ENCODE measurements around the gene OR1K1.
"Not testable (repeated sequence)": the region's sequence is repeated elsewhere in the genome, so short reads cannot be mapped to it uniquely, and the experiment has no call there.

Gene OR1K1

DNA sequence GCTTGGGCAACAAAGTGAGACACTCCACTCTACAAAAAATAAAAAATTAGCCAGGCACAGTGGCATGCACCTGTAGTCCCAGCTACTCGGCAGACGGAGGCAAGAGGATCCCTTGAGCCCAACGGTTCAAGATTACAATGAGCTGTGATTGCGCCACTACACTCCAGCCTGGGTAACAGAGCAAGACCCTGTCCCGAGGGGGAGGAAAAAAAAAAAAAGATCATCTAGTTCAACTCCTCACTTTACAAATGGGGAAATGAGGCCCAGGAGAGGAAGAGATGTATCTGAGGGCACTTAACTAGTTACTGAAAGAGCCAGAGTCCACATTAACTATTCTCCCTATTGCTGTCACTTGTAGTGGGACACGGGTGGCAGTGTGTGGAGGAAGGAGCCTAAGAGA, 14.6 kb downstream of the OR1K1 start:
- no peak for DNase-seq

DNA sequence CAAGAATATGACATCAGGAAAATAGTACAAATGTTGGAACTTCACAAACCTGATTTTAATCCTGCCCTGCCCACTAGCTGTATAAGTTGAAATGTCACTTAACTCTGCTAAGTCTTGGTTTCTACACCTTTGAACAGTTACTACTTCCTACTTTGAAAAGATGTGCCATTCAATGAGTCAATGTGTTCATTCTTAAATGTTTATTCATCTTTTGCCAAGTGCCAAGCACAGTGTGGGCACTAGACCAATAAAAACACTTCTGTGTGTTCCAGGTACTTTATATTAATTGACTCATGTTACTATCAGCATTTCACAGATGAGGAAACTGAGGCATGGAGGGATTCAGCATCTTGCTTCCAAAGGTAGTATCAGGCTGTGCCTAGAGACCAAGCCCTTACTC, 15.6 kb downstream of the OR1K1 start:
- DNase-seq, result no peak

DNA sequence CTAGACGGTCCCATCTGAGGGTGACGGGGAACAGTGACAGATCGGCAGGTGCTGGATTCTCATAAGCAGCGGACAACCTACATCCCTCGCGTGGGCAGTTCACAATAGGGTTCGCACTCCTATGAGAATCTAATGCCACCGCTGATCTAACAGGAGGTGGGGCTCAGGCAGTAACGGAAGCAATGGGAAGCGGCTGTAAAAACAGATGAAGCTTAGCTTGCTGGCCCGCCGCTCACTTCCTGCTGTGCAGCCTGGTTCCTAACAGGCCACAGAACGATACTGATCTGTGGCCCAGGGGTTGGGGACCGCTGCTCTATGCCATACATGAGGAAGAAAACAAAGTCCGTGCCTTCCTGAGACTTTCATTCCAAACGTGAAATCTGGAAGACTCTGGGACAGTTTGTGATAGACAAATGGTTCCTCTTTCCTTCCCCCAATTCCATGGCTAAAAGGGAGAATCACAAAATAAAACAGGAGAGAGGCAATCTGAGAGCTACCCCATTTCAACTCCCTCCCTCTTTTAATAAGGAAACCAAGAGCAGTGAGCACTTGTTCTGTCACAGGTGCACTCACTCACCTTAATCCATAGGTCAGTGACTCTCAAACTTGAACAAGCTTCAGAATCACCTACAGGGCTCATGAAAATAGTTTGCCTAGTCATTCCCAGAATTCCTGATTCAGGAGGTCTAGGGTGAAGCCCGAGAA, 16.4 kb downstream of the OR1K1 start:
- DNase-seq, result no peak

DNA sequence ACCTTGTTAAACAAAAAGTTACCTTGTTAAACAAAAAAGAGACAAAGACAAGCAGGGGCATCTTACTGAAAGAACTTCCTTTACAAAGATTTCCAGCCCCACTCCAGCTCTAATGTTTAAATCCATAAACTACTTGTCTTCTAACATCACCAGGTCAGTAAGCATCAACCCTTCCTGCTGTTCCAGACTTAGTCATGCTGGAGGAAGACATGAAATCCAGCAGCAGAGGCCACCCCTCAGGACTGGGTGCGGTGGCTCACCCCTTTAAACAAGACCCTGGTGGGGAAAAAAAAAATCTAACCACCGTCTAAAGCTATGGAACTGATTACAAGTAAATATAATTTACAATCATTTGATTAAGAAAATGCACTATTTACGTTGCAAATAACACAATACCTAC, 19.4 kb downstream of the OR1K1 start:
- no peak for DNase-seq

DNA sequence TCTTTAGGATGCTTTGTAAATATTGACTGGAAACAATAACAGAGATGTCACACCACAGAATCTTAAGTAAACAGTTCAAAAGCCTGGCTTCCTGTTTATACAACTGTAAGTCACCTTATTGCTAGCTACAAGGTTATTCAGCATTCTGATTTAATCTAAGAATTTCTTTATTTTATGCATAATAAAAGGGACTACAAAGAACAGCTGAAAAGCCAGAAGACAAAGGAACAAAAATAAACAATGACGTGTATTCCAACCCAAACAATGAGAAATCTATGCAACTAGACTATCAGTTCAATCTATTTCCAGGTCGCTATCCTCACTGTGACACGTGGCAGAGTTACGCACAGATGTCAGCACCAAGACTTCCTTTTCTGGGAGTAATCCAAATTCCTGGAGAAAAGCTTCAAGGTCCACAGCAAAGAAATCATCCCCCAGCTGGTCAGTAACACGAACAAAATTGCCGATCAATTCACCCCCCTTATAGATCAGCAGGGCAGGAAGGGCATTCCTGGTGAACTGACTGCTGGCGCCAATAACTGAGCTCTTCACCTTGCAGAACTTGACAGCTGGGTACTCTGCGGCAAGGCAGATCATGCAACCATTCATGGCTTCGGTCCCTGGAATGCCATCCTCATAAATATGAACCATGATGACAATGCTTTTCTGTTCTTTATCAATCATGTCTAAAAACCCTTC, 20.0 kb downstream of the OR1K1 start:
- DNase-seq, result no peak

DNA sequence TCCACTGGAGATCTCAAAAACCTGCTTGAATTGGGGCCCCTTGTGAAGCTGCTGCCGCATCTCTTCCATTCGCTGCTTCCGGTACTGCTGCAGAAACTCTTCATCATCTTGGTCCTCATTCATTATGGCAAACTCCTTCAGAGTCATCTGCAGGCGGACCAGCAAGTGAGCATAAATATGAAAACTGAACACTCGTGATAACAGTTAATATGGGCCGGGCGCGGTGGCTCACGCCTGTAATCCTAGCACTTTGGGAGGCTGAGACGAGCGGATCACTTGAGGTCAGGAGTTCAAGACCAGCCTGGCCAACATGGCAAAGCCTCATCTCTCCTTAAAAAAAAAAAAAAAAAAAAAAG, 20.5 kb downstream of the OR1K1 start:
- no peak for DNase-seq

DNA sequence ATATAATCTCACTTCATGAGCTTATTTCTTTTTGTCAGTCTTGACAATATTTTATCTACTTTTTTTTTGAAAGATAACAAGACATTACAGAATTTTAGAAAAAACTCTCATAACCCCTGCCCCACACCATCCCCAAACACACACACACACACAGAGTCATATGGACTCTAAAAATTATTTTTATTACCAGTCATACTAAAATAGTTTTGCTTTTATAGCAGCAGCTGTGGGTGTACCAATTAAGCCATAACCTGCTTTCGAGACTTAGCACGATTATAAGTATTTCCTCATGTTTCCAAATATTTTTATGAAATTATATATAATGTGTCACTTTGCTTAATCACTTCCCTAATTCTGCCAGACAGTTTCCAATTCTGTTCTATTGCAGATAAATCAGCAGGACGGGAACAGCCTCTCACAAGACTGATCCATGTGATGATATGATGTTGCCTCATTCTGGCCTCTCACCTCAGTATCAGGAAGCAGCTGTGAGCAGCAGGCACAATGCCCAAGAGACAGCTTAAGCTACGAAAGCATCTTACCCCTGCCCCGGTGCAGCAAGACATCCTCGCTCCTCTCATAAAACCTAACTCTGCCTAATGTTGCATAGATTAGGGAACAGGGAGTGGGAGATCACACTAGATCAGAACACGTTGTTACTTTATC, 21.5 kb downstream of the OR1K1 start:
- DNase-seq, result no peak

DNA sequence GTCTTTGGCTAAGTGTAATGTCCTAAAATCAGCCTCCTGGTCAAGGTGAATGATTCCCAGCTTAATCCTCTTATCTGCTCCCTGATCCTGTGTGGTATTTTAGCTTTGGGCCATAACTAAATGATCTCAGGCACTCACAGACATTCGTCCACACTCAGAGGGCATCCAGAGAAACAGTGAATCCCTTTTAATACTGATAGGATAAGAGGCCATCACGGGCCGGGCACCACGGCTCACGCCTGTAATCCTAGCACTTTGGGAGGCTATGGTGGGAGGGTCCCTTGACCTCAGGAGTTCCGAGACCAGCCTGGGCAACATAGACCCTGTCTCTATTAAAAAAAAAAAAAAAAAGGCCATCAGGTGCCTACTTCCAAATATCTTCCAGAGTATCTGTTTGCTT, 22.1 kb downstream of the OR1K1 start:
- no peak for DNase-seq

DNA sequence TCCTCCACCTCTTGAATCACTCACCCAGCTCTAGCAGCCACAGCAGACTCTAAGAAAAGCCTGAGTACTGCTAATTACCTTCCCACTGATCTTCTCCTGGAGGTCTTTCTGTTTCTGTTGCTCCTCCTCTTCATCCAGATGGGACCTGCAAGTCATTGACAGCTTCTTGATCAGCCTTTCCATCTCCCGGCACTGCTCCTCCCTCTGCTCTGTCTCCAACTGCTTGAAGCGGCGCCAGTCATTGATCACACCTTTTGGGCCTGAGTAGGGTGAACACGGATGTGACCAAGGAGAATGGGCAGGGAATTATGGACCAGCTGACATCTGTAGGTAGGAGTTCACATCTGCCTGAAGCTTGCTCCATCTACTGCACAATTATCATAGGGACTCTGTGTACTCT, 23.0 kb downstream of the OR1K1 start:
- no peak for DNase-seq

DNA sequence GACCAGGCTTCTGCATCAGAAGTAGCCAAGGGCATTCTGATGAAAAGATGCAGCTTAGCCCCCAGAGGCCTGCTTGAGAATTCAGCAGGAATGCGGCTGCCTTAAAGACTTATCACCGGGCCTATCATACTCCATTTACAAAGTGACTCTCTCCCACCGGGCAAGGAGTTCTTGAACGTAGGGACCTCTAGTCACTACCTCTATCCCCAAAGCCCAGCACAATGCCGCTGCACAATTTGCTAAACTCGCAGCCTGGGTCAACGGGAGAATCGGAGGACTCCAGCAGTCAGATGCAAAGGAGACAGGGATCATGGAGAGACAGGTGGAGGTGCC, 27.8 kb downstream of the OR1K1 start:
- no peak for DNase-seq

DNA sequence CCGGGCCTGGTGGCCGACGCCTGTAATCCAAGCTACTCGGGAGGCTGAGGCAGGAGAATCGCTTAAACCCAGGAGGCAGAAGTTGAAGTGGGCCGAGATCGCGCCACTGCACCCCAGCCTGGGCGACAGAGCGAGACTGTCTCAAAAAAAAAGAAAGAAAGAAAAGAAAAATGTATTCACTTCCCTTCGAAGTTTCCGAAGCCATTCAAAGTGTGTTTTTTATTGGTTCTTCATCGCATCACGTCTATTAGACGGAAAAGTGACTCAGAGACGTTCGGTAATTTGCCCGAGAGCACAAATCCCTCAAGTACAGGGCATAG, 29.0 kb downstream of the OR1K1 start:
- DNase-seq, result not testable (repeated sequence)

DNA sequence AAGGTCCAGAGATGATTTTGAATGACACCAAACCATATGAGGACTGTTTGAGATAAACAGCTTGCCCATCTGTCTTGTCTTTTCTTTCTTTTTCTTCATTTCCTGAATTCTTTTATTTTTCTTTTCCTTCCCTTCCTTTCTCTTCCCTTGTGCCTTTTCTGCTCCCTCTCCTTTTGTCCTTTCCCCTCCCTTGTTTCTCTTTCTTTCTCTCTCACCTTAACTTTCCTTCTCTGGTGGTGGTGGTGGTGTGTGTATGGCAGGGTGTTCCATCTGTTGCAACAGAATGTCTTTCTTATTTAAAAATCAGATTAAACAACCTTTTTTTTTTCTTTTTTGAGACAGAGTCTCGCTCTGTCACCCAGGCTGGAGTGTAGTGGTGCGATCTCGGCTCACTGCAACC, 32.3 kb downstream of the OR1K1 start:
- DNase-seq, result no peak

DNA sequence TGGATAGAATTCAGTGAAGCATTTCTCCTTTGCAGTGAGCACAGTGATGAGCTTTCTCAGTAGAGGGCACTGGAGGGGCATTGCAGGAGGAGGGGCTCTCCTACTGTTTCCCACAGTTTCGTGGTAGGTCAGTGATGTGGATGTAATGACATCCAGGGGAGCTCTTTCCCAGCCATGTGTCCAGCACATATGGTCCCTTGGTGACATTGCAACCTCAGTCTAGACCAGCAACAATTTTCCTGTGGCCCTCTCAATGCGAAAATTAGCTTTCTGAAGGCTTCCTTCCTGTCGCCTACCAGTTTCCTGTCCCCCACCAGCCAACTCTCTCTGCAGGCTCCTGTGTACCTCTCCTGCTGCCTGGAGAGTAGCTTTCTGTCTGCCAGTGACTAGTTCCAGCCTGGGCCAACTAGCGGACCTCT, 35.4 kb downstream of the OR1K1 start:
- DNase-seq, result no peak

DNA sequence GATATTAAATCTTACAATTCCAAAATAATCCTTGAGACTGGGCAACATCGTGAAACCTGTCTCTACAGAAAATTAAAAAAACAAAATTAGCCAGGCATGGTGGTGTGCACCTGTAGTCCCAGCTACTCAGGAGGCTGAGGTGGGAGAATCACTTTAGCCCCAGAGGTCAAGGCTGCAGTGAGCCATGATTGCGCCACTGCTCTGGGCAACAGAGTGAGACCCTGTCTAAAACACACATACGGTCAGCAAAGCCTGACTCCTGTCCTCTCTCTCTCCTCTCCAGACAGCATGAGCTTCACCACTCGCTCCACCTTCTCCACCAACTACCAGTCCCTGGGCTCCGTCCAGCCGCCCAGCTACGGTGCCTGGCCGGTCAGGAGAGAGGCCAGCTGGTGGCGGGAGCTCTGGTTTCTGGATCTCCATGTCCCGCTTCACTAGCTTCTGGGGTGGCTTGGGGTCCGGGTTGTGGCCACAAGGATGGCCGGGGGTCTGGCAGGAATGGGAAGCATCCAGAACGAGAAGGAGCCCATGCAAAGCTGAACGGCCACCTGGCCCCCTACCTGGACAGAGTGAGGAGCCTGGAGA, 37.4 kb downstream of the OR1K1 start:
- no peak for DNase-seq

DNA sequence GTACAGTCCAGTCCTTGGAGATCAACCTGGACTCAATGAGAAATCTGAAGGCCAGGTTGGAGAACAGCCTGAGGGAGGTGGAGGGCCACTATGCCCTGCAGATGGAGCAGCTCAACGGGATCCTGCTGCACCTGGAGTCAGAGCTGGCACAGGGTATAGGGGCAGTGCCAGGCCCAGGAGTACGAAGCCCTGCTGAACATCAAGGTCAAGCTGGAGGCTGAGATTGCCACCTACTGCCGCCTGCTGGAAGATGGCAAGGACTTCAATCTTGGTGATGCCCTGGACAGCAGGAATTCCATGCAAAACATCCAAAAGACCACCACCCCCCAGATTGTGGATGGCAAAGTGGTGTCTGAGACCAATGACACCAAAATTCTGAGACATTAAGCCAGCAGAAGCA, 38.5 kb downstream of the OR1K1 start:
- DNase-seq, result not testable (repeated sequence)

DNA sequence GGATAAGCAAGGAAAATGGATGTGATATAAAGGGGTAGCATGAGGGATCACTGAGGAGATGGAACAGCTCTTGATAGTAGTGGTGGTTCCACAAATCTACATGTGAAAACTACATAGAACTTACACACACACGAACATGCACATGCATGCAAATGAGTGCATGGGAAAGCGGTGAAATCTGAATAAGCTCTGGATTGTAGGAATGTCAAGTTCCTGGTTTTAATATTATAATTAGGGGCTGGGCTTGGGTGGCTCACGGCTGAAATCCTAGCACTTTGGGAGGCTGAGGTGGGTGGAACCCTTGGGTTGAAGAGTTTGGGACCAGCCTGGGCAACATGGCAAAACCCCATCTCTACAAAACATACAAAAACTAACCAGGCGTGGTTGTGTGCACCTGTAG, 41.6 kb downstream of the OR1K1 start:
- DNase-seq, result no peak

DNA sequence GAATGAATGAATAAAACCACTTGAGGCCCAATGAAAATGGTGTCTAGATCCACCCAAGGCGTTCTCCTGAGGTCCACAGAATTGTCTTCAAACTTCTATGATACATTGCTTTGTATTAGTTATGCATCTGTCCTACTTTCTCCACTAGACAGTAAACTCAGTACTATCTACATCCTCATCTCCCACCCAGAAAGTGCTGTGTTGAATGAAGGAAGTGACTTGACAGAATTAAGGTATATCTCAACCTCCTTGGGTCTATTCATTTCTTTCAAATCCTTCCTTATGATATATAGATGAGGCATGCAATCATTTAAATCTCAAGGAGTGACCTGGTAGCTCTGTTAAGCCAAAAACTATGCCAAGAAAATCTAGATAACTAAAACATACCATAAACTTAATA, 44.2 kb downstream of the OR1K1 start:
- DNase-seq, result no peak

DNA sequence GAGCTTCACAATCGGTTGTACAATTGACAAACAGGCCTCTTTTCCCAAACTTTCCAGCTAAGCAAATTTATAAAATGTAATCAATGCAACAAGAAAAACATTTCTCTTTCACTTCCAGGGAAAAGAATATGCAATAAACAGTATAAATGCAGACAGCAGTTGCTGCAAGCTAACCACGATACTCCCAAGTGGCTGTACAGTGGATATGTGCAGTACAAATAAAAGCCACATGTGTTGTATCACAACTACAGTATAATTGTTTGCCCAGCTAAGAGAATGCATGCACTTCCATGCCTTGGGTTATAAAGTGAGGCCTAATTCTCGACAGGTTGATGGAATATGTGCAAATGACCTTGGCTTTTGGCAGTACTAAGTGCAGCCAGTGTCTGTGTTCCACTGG, 45.2 kb downstream of the OR1K1 start:
- no peak for DNase-seq

DNA sequence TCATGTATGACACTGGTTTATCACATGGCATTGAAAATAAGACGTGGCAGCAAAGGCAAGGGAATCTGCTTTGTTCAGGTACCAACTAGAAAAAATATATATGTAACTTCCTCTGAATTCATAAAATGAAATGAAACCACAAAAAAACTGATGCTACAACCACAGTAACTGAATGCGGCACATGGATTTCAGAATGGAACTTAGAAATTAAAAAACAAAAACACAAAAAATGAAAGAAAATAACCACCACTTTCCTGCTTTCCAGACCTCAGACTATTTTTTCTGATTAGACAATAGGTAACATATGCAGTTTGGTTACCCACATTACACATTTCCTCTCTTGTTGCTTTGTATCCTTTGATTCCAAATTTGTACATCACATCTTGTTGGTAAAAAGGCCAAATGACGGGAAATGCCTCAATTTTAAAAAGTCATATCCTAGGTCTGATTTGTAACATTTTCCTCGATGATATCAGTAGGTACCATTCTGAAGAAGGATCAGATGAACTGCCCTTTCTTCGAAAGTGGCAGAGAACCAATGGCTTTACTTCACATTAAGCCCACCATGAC, 46.5 kb downstream of the OR1K1 start:
- DNase-seq, result no peak

DNA sequence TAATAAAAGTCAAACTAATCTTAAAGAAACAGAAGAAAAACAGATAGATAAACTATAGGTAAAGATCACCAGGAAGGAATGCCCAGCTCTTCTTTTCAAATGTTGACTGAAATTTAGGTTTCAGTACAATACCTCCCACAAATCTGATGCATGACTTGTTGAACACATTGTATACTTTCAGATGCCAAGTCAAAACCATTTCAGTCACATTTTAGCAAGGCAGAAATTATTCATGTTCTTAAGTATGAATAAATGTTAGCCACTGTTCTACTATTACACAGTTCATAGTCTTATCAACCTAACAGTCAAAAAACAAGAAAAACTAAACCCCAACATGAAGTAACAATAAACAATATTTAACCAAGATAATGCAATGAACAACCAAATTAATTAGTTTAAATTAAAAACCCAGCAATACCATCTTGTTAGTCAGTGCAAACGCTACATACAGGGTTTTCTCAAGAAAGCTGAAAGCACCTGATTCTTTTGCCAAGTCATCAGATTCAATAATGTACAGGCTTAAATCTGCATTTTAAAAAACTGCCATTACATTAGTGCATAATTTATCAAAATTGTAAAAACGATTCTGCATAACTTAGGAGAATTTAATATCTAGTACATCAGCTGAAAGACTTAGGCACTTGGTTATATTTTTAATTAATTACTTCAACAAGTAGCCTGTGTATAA, 48.5 kb downstream of the OR1K1 start:
- no peak for DNase-seq

Data from NCI-H510A (cell line).